Activated naive CD4-positive, alpha-beta T cell treated with anti-CD3 and anti-CD28 coated beads, Interleukin-2, amount 50 U/mL, for 16 hours (primary cell): ENCODE results near the gene PDE4D.

Experiments used
- DNase-seq: peaks from one replicate; pipeline ENCODE4 v3.0.0-alpha.2; 2020

PDE4D gene

GRCh38 chr5:59054963-59055528 is 838.5 kb downstream of the PDE4D start:
- no peak for DNase-seq

- no peak for DNase-seq
Observed at GRCh38 chr5:59051951-59052350, 841.6 kb downstream of the PDE4D start.

- no peak for DNase-seq
Observed at GRCh38 chr5:59049095-59049494, 844.4 kb downstream of the PDE4D start.

- DNase-seq = no peak
Observed at GRCh38 chr5:59042201-59043055, 851.1 kb downstream of the PDE4D start.

- no peak for DNase-seq
Observed at GRCh38 chr5:59041355-59041754, 852.2 kb downstream of the PDE4D start.

GRCh38 chr5:59040804-59041201 is 852.7 kb downstream of the PDE4D start:
- DNase-seq = no peak

- no peak for DNase-seq
Observed at GRCh38 chr5:59040024-59040803, 853.3 kb downstream of the PDE4D start.

GRCh38 chr5:59039296-59040023 is 854.1 kb downstream of the PDE4D start:
- peak; percentile 85 for DNase-seq

GRCh38 chr5:59038798-59039295 is 854.7 kb downstream of the PDE4D start:
- no peak for DNase-seq

- no peak for DNase-seq
Observed at GRCh38 chr5:59037941-59038797, 855.4 kb downstream of the PDE4D start.

- DNase-seq = no peak
Observed at GRCh38 chr5:59037453-59037852, 856.1 kb downstream of the PDE4D start.

GRCh38 chr5:59037041-59037440 is 856.5 kb downstream of the PDE4D start:
- DNase-seq = no peak

GRCh38 chr5:59036274-59036961 is 857.1 kb downstream of the PDE4D start:
- DNase-seq = peak; percentile 48

GRCh38 chr5:59035681-59036080 is 857.8 kb downstream of the PDE4D start:
- DNase-seq = no peak

- no peak for DNase-seq
Observed at GRCh38 chr5:59034498-59035186, 858.9 kb downstream of the PDE4D start.

GRCh38 chr5:59027145-59027907 is 866.2 kb downstream of the PDE4D start:
- no peak for DNase-seq

GRCh38 chr5:59025734-59026133 is 867.8 kb downstream of the PDE4D start:
- DNase-seq = no peak

GRCh38 chr5:59021837-59022514 is 871.5 kb downstream of the PDE4D start:
- DNase-seq = no peak

GRCh38 chr5:59021286-59021673 is 872.2 kb downstream of the PDE4D start:
- no peak for DNase-seq
